Adipocyte (in vitro differentiated cells): ENCODE results near the gene MCM6.
A peak's percentile ranks its signal among the peaks of the same experiment; 100 is the strongest.

ENCODE experiments used
- DNase-seq: peaks from one replicate; pipeline ENCODE4 v3.0.0-alpha.2; 2015; ENCODE audit warnings: low read depth
- H3K27me3 ChIP-seq: replicated peaks from 2 replicates; pipeline ENCODE4 v1.7.0; 2013; ENCODE audit warnings: mild to moderate bottlenecking, low read length, moderate library complexity; ENCODE audit not compliant: control insufficient read depth, insufficient read depth
- H3K36me3 ChIP-seq: 2 replicates; pipeline ENCODE4 v1.7.0; 2013; ENCODE audit warnings: low read length, mild to moderate bottlenecking, moderate library complexity; ENCODE audit not compliant: control insufficient read depth, insufficient read depth, severe bottlenecking
- H3K4me1 ChIP-seq: 2 replicates; pipeline ENCODE4 v1.7.0; 2013; ENCODE audit warnings: mild to moderate bottlenecking, low read length, moderate library complexity; ENCODE audit not compliant: control insufficient read depth, insufficient read depth
- H3K4me3 ChIP-seq: 2 replicates; pipeline ENCODE4 v1.7.0; 2013; ENCODE audit warnings: mild to moderate bottlenecking, low read length, moderate library complexity
- H3K9ac ChIP-seq: 2 replicates; pipeline ENCODE4 v1.7.0; 2013; ENCODE audit warnings: mild to moderate bottlenecking, low read length, moderate library complexity
- H3K9me3 ChIP-seq: 2 replicates; pipeline ENCODE4 v1.7.0; 2013; ENCODE audit warnings: mild to moderate bottlenecking, low read length, moderate library complexity; ENCODE audit not compliant: control insufficient read depth

Gene MCM6

GRCh38 chr2:135862718-135863117 lies 13.5 kb downstream of the MCM6 start:
- no peak for DNase-seq
- Histone ChIP-seq H3K9ac (no peak overlapping the region), H3K9me3 (no peaks in the 10 kb centered on the region), H3K27me3 (no peaks in the 10 kb centered on the region), H3K36me3 (peaks cover 52% of the 10 kb centered on the region), H3K4me1 (peaks cover 4% of the 10 kb centered on the region), H3K4me3 (no peak overlapping the region)

GRCh38 chr2:135853401-135853800 lies 22.8 kb downstream of the MCM6 start:
- no peaks in the 10 kb centered on the region for H3K9me3 ChIP-seq
- H3K4me3 ChIP-seq, result no peak overlapping the region
- H3K4me1 ChIP-seq, result no peaks in the 10 kb centered on the region
- DNase-seq, result no peak
- H3K36me3 ChIP-seq, result peaks cover 30% of the 10 kb centered on the region
- no peaks in the 10 kb centered on the region for H3K27me3 ChIP-seq
- H3K9ac ChIP-seq, result no peak overlapping the region

GRCh38 chr2:135851858-135852257 lies 24.4 kb downstream of the MCM6 start:
- Histone ChIP-seq H3K36me3 (peaks cover 22% of the 10 kb centered on the region), H3K4me1 (no peaks in the 10 kb centered on the region), H3K4me3 (no peak overlapping the region), H3K27me3 (no peaks in the 10 kb centered on the region), H3K9ac (no peak overlapping the region), H3K9me3 (no peaks in the 10 kb centered on the region)
- DNase-seq, result peak; percentile 49

GRCh38 chr2:135850892-135851668 lies 25.2 kb downstream of the MCM6 start:
- no peaks in the 10 kb centered on the region for H3K27me3 ChIP-seq
- H3K4me3 ChIP-seq, result no peak overlapping the region
- DNase-seq, result peak; percentile 47
- no peak overlapping the region for H3K9ac ChIP-seq
- no peaks in the 10 kb centered on the region for H3K4me1 ChIP-seq
- H3K36me3 ChIP-seq, result peaks cover 16% of the 10 kb centered on the region
- no peaks in the 10 kb centered on the region for H3K9me3 ChIP-seq

- no peak for DNase-seq
- Histone ChIP-seq H3K4me1 (peaks cover 5% of the 10 kb centered on the region), H3K9me3 (no peaks in the 10 kb centered on the region), H3K36me3 (peaks cover 22% of the 10 kb centered on the region), H3K9ac (no peak overlapping the region), H3K27me3 (no peaks in the 10 kb centered on the region), H3K4me3 (no peak overlapping the region)
Measured at GRCh38 chr2:135849087-135849486, 27.2 kb downstream of the MCM6 start.

- Histone ChIP-seq H3K36me3 (peaks cover 22% of the 10 kb centered on the region), H3K4me3 (no peak overlapping the region), H3K9me3 (no peaks in the 10 kb centered on the region), H3K9ac (no peak overlapping the region), H3K4me1 (peaks cover 6% of the 10 kb centered on the region), H3K27me3 (no peaks in the 10 kb centered on the region)
- no peak for DNase-seq
Measured at GRCh38 chr2:135845997-135846396, 30.2 kb downstream of the MCM6 start.

- Histone ChIP-seq H3K9me3 (no peaks in the 10 kb centered on the region), H3K4me1 (peaks cover 14% of the 10 kb centered on the region), H3K27me3 (no peaks in the 10 kb centered on the region), H3K36me3 (peaks cover 22% of the 10 kb centered on the region), H3K9ac (no peak overlapping the region), H3K4me3 (no peak overlapping the region)
- DNase-seq, result no peak
Measured at GRCh38 chr2:135845257-135845656, 31.0 kb downstream of the MCM6 start.

GRCh38 chr2:135844301-135844895 lies 31.8 kb downstream of the MCM6 start:
- H3K27me3 ChIP-seq, result no peaks in the 10 kb centered on the region
- peaks cover 18% of the 10 kb centered on the region for H3K36me3 ChIP-seq
- no peak overlapping the region for H3K4me3 ChIP-seq
- H3K4me1 ChIP-seq, result peaks cover 22% of the 10 kb centered on the region
- H3K9me3 ChIP-seq, result no peaks in the 10 kb centered on the region
- no peak overlapping the region for H3K9ac ChIP-seq
- no peak for DNase-seq

GRCh38 chr2:135843671-135844070 lies 32.6 kb downstream of the MCM6 start:
- Histone ChIP-seq H3K27me3 (no peaks in the 10 kb centered on the region), H3K4me3 (no peak overlapping the region), H3K4me1 (peaks cover 26% of the 10 kb centered on the region), H3K9ac (no peak overlapping the region), H3K9me3 (no peaks in the 10 kb centered on the region), H3K36me3 (peaks cover 12% of the 10 kb centered on the region)
- DNase-seq, result no peak

- Histone ChIP-seq H3K4me3 (peak overlapping the region; percentile 68), H3K36me3 (peaks cover 1% of the 10 kb centered on the region), H3K9ac (peak overlapping the region; percentile 50), H3K27me3 (no peaks in the 10 kb centered on the region), H3K9me3 (no peaks in the 10 kb centered on the region), H3K4me1 (peaks cover 26% of the 10 kb centered on the region)
- DNase-seq, result peak; percentile 51
Measured at GRCh38 chr2:135840601-135841000, 35.6 kb downstream of the MCM6 start.

GRCh38 chr2:135839713-135840112 lies 36.5 kb downstream of the MCM6 start:
- H3K9ac ChIP-seq, result no peak overlapping the region
- no peaks in the 10 kb centered on the region for H3K36me3 ChIP-seq
- no peak overlapping the region for H3K4me3 ChIP-seq
- no peaks in the 10 kb centered on the region for H3K27me3 ChIP-seq
- peak; percentile 92 for DNase-seq
- no peaks in the 10 kb centered on the region for H3K9me3 ChIP-seq
- H3K4me1 ChIP-seq, result peaks cover 21% of the 10 kb centered on the region
